GM21526 (cell line): Measurements from ENCODE around the gene NRG2.

Experiments used
- ATAC-seq: cut with Tn5 transposase; IDR thresholded peaks from one replicate; pipeline ENCODE4 v1.9.1; 2021; ENCODE audit warnings: moderate library complexity; ENCODE audit not compliant: unreplicated experiment, low FRiP score

NRG2 gene

DNA sequence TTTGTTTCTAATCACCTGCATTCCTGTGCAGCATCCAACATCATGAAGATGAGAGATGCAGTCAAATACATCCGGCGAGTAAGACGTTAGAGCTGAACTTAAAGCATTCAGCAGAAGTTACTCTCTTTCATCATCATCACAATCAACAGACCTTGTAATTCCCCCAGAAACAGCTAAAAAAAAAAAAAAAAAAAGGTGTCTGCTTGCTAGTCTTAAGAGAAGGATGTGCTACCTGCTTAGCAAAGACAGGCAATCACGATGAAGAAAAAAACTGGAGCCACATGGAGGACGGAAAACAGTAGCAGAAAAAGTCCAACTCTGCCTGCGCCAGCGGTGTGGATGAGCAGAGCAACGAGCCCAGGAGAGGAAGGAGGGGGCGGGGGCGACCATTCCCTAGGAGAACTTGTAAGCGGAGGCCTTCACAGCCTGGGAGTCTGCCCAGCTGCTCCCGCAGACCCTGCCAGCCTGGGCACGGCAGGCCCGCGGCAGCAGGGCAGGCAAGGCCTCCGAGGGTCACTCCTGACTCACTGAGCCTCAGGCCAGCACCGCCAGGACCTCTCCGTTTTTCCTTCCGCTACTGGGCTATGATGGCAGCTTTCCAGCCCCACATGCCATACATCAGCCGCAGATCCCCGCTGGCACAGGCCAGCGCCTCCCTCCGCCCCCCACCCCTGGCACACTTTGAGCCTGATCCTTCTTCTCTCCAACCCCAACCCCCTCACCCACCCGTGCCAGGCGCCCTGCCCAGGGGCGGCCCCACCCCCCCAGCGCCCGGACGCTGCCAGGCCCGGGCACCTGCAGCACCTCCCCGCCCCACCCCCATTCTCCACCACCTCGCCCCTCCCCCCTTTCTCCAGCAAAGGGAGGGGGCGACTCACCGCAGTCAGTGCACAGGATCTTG is 1.4 kb downstream of the NRG2 start:
- ATAC-seq, result no peak

DNA sequence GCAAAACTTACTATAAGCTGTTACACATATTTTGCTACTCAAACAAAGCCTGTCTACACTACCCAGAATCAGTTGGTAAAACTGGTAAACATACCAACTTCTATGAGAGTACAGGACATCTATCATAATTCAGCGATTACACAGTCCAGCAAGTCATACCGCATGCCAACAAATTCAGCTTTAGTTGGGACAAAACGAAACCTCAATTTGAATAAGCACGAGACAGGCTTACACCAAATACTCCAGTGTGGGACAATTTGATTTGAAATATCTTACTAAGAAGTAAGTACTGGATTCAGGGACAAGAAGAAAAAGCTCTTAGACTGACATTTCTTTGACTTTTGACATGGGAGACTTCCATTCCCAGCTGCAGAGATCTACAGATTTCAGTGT is 2.0 kb downstream of the NRG2 start:
- no peak for ATAC-seq

DNA sequence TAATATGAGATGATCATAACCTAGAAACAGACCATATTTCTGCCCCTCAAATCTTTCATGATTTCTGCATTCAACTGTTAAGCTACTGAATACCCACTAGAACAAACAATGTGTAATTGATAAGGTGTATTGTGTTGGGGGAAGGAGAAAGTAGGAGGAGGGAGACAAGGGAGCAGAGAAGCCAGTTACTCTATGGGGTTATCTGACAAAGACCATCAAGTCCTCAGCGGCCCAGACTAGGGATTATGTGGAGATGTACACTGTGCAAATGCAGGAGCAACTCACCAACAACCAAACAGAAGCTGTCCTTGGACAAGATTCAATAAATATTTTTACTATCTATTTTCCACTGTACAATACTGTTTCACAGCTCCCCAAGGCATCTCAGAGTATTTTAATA is 2.7 kb downstream of the NRG2 start:
- no peak for ATAC-seq

DNA sequence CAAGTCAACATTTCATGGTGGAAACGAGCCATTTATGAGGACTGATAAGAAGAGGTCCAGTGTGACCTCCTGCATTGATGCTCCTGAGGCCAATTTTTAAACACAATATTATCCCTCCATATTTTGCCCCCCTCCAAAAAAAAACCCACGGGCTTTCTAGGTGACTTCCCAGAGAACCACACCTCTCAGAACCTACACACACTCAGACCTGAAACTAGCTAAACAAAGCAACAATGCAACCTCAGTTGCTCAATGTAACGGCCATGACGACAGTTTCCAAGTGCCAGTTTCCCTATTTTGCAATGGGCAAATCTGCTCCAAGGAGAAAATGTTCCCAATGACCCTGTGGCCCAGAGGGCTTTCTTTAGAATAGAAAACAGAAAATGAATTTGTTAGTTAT is 3.5 kb downstream of the NRG2 start:
- ATAC-seq, result no peak

DNA sequence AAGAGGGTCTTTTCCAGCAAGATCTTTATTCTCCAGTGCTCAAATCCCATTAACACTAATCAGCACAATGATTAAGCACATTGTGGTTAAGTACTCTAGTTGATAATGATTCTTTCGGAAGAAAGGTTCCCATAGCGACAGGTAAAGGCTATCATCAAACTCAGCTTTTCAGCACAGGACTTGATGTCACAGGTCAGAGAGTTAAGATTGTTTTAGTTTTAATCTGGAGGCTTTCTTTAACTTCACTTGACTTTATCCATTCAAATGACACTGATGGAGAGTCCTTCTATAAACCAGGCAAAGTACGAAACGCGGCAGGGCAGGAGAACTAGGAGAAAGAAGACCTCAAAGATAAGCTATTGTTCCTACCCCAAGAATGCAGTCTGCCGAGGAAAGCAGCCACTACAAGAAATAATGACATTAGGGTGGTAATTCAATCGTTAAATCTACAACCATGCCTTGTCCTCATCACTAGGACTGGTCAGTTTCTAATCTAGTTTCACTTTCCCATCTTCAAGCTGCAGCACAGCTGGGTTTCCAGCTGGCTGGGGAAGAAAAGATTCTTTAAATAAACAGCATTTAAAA is 4.6 kb downstream of the NRG2 start:
- no peak for ATAC-seq

DNA sequence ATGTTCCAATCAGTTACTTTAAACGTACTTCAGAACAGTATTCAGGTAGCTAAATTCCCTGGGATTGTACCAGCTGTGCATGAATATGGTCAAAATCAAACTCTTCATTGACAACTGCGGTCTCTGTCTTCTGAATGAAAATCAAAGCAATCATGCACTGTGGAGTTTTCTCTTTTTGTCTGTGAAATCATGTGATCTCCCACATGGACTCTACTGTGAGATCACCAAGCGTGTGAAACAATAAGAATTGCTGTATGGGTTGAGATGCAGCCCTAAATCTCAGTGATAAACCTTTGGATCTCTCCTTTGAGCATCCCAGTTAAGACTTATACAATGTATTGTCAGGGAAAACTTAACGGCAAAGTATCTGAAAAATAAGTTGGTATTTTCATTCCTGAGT is 6.1 kb downstream of the NRG2 start:
- ATAC-seq, result no peak

DNA sequence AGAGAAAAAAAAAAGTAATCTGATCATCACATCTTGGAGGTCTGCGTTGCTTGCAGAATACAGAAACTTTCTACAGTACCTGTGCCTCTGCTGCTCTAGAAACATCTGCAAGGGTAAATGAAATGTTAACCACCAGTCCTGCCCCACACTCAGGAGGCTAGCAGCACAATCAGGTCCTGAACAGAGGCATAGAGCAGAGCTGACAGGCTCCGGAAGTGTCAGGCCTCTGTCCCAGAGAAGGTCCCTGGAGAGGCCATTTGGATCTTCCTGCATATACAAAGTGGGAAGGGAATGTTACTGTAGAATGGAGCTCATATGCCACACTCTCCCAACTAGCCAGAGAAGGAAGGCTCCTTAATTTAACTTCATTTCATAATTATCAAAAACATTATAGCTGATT is 7.2 kb downstream of the NRG2 start:
- ATAC-seq, result no peak

DNA sequence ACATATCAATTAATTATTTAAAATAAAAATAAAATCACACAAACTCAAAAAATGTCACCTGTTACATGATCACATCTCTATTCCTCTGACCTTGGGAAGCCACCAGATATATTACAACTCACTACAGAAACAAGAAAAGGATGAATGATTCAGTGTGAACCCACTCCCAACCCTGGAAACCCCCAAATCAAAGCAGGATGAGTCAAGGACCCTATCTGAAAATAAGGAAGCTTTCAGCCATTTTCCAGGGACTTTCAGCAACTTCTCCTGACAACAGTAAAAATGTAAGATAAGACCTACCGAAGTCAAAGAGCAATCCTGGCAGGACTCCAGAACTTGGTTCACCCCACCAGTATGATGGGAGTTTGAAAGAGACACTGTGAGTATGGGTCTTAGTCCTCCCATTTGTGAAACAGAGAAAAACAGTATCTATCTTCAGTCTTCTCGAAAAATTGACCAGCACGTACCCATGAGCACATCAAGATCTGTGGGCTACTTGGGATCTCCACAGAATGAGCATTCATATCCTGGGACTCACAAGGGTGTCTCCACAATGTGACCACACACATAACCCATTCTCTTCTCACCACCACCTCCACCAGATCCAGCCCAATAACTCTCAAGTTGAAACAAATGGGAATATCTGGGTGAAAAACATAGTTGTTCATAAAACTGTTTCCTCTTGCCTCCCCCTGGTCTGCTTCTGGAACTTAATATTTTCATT is 9.9 kb downstream of the NRG2 start:
- no peak for ATAC-seq

DNA sequence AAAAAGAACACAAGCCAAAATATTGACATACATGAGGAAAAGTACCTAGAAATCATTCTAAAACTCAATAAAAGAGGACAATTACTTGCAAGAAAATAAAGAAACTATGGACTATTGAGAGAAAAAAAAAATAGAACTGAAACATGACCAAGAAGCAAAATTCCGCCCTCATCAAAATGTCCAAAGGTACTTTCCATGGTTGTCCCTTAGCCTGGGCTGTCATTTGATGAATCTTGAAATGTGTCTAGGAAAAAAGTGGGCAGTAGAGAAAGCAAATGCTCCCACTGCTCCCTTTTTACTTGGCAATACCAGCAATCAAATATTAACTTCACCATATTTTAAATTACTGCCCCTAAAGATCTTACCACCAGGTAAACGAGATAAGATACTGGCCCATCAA is 10.8 kb downstream of the NRG2 start:
- ATAC-seq, result no peak

DNA sequence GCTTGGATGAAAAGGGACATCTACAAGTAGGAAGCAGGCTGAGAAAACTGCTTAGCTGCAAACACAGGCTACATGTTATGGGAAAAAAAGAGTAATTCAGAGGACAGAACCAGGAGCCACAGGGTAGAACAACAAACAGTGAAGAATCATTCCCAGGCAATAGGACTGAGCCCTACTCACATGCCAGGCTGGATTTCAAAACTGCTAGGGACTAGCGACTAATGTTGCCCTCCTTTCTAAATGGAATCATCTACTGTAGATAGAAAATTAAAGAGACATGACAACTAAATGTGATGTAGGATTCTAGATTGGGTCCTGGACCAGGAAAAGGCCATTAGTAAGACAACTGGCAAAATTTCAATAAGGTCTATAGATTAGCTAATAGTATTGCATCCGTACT is 15.3 kb downstream of the NRG2 start:
- no peak for ATAC-seq

DNA sequence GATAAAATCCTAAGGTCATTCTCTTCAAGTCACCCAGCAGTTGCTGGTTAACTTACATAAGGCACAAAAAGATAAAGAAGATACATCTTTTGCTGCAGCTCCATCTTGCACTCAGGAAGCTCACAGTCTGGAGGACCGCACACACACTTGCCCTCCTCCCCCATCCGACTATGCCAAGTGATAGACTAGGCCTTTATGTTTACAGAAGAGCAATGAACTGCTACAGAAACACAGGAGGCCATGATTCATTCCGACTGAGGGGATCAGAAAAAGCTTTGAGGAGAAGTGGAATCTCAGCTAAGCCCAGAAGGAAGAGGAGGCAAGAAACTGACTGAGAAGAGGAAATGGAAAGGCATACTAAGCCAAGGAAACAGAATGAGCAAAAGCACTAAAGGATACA is 17.4 kb downstream of the NRG2 start:
- no peak for ATAC-seq

DNA sequence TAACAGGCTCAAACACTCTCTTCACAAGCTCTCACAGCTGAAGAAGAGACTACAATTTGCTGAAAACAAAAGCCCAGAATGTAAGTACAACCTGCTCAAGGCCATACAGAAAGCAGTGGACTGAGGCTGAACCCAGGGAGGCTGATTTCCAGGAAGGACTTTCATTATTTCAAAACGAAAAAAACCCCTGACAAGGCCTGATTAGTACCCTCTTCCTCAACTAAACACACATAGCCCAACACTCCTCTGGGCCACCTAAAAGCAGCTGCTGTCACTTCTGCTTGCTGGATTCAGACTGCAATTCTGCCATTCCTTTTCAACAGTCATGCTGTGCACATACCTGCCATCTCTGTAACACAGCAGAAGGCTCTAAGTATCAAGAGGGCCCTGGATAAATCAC is 18.2 kb downstream of the NRG2 start:
- ATAC-seq, result no peak

DNA sequence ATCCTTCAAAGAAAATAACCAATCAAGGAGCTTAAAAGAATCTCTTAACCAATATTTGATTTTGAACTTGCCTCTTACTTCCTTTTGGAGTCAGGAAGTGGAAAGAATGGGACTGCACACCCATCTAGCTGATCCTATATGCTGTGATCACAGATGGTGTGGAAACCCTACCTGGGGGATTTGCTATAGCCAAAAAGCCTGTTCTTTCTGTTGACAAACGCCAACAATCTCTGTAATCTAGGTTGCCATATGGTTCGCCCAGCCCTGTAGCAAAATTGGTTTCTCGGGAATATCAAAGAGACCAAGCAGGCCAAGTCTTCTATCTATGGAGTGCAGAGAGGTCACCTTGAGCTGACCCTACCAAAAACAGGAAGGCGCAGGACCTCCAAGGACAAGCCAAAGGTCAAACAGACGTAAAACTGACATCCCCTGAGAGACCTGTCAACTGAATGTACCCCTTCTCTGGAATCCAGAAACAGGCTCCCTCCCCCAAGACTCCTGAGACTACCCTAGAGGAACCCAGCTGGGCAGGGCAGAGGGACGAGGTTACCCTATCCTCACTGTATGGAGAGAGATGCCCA is 19.4 kb downstream of the NRG2 start:
- ATAC-seq, result no peak

DNA sequence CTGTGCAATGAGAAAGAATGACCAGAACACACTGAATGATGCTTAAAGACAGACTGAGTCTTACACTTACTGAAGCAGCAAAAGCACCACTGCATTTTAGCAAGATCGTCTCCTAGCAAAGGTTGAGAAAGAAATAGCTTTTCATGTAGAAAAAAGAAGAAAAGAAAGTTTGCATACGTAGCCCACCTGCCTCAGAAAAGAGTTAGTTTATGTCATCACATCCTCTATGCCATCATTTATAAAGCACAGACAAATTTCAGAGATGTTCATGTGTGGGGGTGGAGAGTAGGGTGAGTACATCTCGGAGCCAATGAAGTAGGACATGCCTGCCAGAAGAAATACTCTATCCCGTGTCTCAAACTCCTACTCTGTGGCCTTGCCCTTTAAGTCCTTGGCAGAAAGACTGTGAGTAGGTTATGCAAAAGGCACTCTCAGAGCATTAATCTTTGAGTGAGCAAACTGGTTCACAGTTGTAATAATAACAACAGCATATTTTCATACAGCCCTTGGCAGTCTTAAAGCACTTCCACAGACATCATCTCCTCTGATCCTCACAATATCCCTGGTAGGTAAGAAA is 22.4 kb downstream of the NRG2 start:
- no peak for ATAC-seq

DNA sequence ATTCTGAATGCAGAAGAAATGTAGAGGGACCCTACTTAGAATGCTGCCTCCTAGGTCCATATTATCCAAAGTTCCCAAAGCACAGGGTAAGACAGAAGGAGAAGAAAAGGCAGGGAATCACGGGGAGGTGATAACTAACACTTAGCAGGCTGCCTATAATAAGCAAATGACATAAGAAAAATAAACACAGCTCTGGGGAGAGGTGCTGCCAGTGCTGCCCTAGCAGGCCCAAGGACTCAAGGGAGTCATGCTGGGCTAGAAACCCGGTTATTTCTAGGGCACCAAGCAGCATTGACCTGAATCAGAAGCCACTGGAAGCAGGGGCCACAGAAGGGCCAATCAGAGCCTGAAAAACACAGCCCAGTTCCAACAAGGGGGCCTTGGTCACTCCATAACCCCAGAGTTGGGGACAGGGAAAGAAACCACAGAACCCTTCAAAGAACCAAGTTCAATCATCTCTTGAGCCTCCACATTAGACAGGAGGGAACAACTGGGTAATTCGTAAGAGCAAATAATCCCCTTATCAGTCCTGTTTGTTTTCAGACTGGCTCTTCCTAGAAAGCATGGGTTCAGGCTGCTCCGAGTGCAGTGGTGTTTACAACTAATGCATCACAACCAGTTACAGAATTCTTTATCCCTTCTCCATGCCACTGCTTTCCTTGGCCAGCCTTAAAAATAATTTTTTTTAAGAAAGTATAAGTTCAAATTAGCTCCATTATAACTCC is 24.0 kb downstream of the NRG2 start:
- no peak for ATAC-seq

DNA sequence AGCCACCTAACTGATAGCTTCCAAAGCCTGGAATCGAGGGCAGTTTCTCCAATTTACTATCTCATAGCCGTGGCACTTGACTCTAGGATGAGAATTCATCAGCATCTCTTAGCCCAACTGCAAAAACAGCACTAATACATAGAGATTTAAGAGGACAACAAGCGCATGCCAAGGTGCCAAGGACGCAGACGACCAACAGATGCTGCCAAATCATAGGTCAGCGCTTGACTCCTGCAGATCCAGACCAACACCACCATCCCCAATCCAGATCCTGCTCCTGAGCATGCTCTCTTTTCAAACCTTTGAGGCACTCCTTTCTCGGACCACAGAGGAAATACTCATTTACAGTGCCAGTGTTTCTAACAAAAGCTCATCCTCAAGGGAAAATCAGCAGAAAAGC is 24.6 kb downstream of the NRG2 start:
- ATAC-seq, result no peak

DNA sequence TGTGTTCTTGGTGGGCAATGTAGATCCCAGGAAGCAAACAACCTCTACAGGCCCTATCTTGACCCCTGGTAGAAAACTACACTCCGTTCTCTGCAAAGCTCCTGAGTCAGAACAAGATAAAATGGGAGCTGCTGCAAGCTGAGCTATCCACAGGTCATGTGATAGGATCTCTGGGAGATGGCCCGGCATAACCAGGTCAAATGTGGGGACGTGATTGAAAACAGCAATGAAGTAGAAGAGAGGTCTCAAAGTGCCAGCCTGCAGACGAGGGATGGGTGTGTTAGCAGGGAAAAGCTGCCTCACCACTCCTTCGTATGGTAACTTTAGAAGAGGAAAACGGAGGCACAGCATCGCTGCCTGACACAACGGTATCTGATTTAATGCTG is 25.0 kb downstream of the NRG2 start:
- no peak for ATAC-seq

DNA sequence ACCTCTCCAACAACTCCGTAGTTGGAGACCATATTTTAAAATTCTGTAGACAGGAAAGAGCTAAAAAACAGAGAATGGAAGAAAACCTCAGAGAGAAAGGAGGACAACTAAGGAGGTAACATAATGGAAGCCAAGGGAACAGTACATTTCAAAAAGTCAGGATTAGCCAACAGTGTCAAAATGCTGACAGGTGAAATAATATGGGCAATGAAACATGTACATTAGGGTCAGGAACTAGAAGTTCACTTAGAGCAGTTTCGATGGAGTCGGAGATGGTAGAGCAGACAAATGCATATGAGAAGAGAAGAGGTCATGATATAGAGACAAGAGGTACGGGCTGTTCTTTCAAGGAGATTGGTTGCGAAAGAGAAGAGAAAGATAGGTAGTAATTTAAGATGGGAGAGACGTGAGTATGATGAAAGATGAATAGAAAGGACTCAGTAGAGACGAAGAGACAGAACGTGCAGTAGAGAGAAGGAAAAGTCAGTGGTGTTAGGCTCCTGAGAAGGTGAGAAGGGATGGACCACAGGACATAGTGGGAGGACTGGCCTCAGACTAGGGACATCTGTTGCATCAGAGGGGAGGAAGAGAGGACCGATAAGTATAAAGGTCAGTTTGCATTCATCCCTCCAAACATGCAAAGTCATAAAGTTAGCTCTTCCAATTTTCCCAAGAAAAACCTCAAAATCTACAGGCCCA is 25.6 kb downstream of the NRG2 start:
- no peak for ATAC-seq

DNA sequence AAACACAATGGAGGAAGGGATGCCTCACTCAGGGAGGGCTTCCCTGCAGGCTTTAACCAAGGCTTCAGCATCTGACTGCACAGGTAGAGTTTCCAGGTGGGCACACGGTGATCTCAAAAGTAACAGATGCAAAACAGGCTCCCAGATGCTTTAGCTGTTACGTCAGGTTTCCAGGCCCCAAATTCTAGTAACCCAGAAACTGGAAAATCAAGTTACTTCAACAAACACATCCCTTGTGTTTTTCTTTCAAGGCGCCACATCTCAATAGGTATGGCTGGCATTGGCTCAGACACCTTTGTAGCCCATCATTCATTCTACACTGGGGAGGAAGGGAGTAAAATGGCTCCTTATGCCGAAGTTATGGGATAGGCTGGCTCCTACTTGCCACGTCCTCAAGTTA is 27.4 kb downstream of the NRG2 start:
- no peak for ATAC-seq

DNA sequence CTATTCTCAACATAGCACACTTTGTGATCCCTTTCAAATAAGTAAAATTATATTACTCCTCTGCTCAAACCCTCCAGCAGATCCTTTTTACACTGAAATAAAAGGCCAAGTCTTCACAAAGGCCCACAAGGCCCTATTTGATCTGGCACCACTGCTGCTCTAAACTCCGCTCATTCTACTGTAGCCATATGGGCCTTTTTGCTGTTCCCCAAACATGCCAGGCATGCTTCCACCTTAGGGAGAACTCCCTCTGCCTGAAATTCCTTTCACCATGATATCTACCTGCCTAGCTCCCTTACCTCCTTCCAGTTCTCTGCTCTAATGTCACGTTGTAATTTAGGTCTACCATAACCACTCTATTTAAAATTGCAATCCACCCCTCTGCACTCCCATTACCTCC is 28.3 kb downstream of the NRG2 start:
- ATAC-seq, result no peak
